GM18868 (cell line): Measurements from ENCODE around the gene IRAK2.
"Not testable (repeated sequence)": the region's sequence is repeated elsewhere in the genome, so short reads cannot be mapped to it uniquely, and the experiment has no call there.

ENCODE experiments used
- ATAC-seq: cut with Tn5 transposase; IDR thresholded peaks from one replicate; pipeline ENCODE4 v1.9.1; 2021; ENCODE audit warnings: mild to moderate bottlenecking, moderate library complexity; ENCODE audit not compliant: unreplicated experiment

Gene IRAK2

DNA sequence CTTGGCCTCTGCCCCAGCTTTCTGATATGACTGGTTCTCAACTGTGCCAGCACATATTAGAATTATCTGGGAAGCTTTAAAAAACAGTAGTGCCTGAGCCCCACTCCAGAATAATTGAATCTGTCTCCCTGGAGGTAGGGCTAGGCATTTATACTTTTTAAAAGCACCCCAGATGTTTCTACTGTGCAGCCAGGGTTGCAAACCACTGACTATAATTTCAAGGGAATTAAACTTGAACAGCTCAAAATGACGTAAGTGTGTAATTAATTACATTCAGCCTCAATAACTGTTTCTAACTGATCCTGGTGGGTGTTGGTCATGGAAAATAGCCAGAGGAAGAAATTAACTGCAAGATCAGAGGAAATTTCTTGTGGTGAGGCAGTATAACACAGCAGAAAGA is 4.4 kb upstream of the IRAK2 start:
- ATAC-seq, result no peak

DNA sequence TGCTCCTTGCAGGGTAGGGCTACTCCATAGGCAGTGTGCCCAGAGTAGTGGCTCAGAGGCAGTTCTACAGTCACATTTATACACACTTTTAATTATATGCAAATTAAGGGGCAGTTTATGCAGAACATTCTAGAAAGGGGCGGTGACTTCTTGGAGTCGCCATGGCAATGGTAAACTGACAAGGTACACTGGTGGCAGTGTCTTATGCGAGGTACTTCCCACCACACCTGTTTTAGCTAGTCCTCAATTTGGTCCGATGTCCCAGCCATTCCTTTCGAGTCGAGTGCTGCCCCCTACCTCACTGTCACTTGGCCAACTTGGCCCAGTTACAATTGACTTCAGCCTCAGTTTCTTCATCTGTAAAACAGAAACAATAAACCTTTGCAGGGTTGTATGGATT is 3.8 kb upstream of the IRAK2 start:
- no peak for ATAC-seq

DNA sequence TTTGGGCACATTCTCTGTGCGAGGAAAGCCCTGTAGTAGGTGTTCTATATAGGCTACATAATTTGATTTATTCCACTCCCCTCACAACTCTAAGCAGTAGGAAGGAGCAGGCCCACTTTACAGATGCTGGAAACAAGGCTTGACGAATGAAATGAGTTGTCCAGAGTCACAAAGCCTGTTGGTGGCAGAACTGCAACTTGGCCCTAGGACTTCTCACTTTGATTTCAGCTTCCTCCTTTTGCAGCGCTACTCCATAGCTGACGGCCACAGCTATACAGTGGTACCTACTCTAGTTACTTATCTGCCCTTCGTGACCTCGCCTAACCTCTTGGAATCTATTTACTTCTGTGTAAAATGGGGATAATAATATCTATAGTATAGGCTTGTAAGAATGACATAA is 2.5 kb upstream of the IRAK2 start:
- no peak for ATAC-seq

DNA sequence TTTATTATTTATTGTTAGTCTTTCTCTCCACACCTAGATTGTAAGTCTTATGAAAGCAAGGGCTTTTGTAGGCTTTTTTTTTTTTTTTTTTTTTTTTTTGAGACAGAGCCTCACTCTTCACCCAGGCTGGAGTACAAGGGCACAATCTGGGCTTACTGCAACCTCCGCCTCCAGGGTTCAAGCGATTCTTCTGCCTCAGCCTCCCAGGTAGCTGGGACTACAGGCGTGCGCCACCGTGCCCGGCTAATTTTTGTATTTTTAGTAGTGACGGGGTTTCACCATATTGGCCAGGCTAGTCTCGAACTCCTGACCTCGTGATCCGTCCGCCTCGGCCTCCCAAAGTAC is 546 bp upstream of the IRAK2 start:
- ATAC-seq, result not testable (repeated sequence)

DNA sequence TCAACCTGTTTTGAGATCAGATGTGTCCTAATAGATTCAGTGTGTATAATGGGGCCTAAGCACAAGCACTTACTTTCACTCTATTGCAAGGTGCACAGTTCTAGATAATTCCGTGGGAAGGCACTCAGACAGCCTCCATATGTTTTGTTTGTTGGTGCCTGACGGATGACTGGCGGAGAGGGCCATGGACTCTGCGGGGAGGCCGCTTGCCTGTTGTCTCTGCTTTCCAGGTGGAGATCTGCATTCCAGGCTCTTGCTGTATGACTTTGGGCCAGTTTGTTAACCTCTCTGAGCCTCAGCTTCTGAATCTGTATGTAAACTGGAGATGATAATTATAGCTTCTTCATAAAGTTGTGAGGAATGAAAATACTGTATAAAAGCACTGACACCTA is 1.5 kb downstream of the IRAK2 start:
- ATAC-seq, result no peak

DNA sequence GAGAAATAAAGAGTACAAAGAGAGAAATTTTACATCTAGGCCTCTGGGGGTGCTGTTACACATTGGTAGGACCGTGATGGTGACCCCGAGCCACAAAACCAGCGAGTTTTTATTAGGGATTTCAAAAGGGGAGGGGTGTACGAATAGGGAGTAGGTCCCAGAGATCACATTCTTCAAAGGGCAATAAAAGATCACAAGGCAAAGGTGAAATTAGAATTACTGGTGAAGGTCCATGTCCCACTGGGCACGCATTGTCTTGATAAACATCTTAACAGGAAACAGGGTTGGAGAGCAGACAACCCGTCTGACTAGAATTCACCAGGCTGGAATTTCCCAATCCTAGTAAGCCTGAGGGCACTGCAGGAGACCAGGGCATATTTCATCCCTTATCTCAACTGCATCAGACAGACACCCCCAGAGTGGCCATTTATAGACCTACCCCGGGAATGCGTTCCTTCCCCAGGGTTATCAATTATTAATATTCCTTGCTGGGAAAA is 4.3 kb downstream of the IRAK2 start:
- ATAC-seq, result no peak

DNA sequence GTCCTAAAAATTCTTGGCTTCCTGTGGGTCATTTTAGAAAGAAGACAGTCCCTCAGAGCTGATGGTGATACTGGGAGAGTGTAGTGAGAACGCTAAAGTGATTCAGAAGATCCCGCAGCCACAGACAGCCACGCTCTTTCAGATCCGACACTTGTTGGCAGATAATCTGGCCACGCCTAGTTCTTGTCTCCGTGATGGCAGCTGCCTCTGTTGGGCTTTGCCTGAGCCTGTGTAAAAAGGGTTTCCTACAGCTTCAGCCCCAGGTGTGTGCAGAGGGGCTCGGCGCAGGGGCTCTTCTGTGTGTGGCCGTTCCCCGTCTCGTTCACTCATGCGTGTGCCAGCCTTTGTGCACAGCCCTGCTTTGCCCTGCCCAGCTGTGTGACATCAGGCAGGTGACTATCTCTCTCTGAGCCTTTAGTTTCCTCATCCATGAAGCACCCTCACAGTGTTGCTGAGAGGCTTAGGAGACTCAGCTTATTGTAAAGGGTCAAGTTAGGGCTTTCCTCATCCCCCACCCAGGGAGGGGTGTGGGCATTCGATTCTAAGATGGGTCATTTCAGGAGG is 6.3 kb downstream of the IRAK2 start:
- ATAC-seq, result no peak

DNA sequence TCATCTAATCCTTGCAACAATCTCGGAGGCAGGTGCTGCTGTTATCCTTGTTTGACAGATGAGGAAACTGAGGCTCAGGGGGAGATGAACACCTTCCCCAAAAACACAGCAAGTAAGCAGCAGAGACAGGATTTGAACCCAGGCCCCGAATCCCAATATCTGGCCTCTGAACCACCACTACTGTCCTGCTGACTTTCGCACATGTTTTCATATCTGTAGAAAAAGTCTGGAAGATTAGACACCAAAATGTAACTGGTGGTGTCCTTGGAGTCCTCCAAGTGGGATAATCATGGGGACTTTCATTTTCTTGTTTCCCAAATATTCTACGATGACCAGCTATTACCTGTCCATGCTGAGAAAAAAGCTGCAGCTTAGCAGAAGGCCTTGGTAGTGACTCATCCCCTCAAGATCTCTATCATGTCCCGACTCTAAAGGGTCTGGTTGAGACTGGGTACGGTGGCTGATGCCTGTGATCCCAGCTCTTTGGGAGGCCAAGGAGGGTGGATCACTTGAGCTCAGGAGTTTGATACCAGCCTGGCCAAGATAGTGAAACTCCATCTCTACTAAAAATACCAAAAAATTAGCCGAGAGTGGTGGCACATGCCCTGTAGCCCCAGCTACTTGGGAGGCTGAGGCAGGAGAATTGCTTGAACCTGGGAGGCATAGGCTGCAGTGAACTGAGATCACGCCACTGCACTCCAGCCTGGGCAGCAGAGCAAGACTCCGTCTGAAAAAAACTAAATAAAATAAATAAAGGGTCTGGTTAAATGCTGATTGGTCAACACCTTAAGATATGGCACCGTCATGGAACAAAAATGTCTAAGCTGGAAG is 8.6 kb downstream of the IRAK2 start:
- no peak for ATAC-seq

DNA sequence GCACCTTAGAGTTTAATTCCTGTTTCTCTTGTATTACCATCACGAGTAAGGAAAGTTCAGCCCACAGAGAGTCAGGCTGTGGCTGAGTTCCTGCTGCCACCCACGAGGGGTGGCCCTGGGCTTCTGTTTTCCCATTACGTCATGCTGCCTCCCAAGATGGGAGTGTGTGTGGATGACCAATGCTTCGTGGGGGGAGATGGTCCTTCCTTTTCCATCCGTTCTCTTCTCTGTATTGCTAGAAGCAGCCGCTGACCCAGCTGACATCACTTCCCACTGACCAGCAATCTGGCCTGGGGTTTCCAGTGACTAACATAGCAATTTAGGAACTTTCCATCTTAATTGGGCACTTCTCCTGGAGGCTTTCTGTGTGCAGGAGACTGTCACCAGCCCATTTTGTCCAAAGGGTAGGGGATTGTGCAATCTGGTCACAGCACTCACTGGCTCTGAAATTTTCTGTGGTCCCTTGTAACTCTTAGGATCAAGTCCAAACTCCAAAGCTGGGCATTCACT is 9.3 kb downstream of the IRAK2 start:
- peak; percentile 54 for ATAC-seq

DNA sequence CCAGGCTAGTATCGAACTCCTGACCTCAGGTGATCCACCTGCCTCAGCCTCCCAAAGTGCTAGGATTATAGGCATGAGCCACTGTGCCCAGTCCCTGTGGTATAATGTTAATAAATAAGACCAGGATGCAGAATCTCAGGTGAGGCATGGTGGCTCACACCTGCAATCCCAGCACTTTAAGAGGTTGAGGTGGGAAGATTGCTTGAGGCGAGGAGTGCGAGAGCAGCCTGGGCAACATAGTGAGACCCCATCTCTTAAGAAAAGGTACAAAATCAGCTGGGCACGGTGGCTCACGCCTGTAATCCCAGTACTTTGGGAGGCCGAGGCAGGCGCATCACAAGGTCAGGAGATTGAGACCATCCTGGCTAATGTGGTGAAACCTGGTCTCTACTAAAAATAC is 10.6 kb downstream of the IRAK2 start:
- ATAC-seq, result not testable (repeated sequence)

DNA sequence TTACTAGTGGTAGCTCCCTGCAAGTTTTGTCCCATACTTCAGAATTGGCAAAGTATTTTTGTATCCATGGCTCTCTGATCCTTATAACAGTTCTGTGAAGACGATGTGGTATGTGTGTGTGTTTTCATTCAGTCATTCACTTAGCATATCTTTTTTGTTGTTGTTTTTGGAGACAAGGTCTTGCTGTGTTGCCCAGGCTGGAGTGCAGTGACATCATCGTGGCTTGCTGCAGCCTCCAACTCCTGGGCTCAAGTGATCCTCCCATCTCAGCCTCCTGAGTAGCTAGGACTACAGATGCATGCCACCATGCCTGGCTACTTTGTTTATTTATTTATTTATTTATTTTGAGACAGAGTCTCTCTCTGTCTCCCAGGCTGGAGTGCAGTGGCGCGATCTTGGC is 11.4 kb downstream of the IRAK2 start:
- ATAC-seq, result not testable (repeated sequence)

DNA sequence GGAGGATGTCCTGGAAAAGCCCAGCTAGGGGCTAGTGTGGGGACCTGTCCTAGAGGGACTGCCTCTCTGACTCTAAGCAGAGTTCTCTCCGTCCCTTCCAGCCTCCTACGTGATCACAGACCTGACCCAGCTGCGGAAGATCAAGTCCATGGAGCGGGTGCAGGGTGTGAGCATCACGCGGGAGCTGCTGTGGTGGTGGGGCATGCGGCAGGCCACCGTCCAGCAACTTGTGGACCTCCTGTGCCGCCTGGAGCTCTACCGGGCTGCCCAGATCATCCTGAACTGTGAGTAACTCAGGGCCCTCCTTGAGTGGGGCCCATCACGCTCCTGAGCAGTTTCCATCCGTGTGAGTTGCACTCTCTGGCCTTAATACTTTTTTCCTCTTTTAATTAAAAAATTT is 13.0 kb downstream of the IRAK2 start:
- no peak for ATAC-seq

DNA sequence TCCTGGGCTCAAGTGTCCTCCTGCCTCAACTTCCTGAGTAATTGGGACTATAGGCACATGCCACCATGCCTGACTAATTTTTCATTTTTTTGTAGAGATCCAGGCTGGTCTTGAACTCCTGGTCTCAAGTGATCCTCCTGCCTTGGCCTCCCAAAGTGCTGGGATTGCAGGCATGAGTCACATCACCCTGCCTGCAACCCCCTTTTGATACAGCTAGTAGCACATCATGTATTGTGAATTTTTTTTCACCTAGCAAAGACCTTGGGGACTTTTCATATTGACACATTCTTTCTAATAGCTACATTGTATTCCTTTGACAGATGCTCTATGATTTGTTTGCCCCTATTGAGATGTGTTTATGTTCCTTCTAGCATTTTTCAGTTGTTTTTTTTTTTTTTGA is 14.2 kb downstream of the IRAK2 start:
- no peak for ATAC-seq

DNA sequence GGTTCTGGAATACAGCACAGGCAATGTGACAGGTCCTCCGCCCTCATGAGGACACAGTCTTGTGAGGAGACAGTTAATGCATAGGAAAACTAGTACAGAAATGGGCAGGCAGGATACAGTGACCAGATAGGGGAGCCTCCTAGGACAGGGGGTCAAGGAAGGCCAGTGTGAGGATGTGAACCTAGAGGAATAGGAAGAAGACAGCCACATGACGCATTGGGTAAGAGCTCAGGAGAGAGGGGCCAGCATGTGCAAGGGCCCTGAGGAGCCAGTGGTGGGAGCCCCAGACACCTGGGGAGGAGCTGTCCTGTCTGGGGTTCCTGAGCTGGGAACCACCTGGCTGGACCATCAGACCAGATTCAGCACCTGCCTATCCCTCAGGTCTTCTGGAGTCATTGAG is 15.6 kb downstream of the IRAK2 start:
- ATAC-seq, result no peak

DNA sequence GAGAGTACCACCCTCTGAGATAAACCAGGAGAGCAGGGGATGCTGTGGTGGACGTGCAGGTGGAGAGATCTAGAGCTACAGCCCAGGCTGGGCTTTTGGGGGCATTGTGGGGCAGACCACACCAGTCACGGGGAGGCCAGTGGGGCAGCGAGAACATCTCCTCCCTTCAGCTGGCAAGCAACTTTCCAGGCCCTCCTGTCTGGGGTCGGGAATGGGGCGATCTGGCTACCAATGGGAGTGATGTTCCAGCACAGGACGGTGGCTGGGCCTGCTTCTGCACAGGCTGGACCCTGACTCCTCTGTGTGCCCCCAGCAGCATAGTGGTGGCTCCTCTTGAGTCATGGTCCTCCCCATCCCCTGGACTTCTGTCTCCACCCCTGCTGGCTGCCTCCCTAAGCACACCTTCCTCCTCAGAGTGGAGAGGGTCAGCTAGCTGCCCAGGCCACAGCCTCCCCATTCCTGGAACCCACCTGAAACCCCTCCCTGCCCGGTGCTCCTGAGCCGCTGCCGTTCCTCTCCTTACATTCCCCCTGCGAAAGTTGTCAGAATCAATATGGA is 16.1 kb downstream of the IRAK2 start:
- no peak for ATAC-seq

DNA sequence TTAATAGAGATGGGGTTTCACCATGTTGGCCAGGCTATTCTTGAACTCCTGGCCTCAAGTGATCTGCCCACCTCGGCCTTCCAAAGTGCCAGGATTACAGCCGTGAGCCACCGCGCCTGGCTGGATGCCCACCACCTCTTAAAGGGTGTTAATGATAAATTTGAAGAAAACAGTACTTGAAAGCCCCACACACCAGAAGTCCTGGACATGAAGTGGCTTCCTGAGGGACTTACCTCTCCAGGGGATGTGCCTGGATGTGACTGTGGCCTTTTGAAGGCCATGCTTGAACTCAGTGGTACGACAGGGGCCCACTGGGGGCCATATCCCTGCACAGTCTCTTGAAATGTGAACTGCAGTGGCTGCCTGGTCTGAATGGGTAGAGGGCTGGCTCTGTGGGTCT is 18.2 kb downstream of the IRAK2 start:
- ATAC-seq, result no peak

DNA sequence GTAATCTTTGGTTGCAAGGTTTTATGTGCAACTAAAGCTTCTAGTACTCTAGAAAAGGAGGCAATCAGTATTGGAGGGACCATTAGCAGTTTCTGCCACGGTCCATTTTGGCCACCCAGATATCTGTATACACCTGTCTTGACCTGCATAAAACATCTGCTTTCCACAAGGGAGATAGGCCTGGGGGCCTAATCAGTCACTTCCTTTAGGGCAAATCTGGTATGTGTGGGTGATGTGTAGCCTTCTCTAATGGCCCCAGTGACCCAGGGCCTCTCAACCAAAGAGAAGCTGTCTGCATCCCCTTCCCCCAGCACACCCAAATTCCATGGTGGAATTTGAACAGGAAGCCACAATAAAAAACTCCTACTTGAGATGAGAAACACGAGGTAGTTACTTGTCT is 19.5 kb downstream of the IRAK2 start:
- ATAC-seq, result no peak

DNA sequence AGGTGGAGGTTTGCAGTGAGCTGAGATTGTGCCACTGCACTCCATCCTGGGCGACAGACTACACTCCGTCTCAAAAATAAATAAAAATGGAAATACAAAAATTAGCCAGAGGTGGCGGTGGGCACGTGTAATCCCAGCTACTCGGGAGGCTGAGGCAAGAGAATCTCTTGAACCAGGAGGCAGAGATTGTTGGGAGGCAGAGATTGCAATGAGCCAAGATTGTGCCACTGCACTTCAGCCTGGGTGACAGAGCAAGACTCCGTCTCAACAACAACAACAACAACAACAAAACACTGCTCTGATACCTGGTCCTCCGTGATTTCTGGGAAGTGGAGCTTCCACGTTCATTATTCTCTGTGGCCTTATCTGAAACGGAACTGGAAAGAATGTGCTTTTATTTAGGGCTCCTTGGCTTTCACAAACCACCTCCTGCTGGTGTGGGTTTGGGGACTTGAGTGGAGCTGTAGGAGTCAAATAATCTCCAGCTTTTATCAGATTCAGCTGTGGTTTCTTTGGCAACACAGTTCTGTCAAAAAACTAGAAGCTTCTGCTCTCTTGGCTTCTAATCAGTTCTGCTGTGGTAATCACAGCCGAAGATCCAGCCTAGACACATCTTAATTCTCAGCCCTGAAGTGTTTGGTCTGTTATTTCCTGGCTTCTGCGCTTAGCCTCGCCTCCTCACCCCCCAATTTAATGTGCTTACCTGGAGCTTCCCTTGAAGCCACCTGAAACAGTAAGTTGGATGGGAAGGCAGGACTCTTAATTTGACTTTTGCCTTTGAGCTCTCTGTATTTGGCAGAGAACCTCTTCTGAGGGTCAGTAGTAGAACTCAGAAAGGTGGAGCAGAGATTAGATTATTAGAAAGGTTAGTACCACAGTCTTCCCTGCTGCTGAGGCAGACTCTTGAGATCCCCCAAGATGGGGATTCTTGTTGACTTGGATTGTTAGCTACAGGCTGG is 21.4 kb downstream of the IRAK2 start:
- ATAC-seq, result no peak

DNA sequence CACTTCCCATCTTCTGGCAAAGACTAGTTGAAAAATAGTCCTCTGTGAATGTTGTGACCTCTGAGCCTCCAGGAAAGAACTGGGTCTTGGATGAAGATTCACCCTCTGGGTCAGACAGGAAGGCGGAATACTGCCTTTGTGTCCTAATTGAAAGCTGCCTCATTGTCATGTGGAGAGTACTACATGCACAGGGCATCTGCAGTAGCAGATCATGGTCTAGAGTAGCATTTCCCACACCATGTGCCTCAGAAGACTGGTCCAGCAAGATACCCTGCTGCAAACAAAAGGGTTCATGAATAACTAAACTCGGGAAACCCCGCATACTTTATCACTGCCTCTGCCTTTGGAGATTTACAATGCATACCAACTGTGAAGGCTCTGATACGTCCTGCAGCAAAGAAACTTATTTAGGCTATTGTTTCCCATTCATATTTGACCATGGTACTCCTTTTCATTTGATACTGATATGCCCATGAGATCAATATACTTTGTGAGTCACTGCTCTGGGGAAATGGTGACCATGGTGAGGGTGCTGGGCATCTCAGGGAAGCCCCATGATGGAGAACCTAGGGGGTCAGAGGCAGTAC is 22.7 kb downstream of the IRAK2 start:
- ATAC-seq, result no peak

DNA sequence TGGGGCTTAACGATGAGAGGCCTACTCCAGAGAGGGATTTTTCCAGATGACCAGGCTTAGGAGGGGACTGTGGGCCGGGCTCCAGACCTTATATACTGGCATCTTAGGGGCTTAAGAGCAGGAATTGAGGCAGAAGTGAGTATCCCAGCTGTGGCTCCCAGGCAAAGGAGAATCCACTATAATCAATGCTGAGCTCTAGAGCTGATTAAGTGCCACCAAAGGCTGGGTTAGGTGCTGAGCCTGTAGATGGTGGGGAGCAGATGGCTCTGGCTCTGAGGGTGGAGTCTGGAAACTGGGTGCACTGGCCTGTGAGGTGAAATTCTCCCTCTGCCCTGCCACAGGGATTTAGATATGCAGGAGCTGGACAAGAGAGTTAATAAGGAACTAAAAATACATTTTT is 23.2 kb downstream of the IRAK2 start:
- no peak for ATAC-seq
